Amygdala (tissue), 56 donors: ENCODE results near the gene TBL3.
"Not testable (repeated sequence)": the region's sequence is repeated elsewhere in the genome, so short reads cannot be mapped to it uniquely, and the experiment has no call there.

ENCODE experiments used
- DNase-seq, 56 donors: peaks; one replicate each; lab custom pipeline; 2025; lab: John Stamatoyannopoulos, UW

TBL3 gene

GRCh38 chr16:2009791-2010510, 38.1 kb downstream of the TBL3 start, which contains the start of gene ZNF598:
TSS of gene ZNF598 (minus strand) at chr16:2009821.
- DNase-seq = peak in 54 of 56 donors; percentile 16 to 88 (median 62)

- DNase-seq = not testable (repeated sequence)
Observed at GRCh38 chr16:2011726-2012125, 39.9 kb downstream of the TBL3 start.

GRCh38 chr16:2013527-2013926, 41.7 kb downstream of the TBL3 start:
- DNase-seq = no peak

- DNase-seq = no peak
Observed at GRCh38 chr16:2015117-2015946, 43.5 kb downstream of the TBL3 start.

GRCh38 chr16:2015947-2016208, 44.0 kb downstream of the TBL3 start:
- DNase-seq = no peak

GRCh38 chr16:2016407-2016922, 44.6 kb downstream of the TBL3 start:
- DNase-seq = no peak

GRCh38 chr16:2019518-2019920, 47.7 kb downstream of the TBL3 start, which contains the start of gene NPW:
TSS of gene NPW (plus strand) at chr16:2019785.
- DNase-seq = no peak

- no peak for DNase-seq
Observed at GRCh38 chr16:2019921-2020831, 48.3 kb downstream of the TBL3 start.

GRCh38 chr16:2022723-2023091, 50.9 kb downstream of the TBL3 start:
- no peak for DNase-seq

GRCh38 chr16:2023092-2024031, 51.5 kb downstream of the TBL3 start:
- peak; percentile 25 to 97 (median 82) for DNase-seq

- DNase-seq = no peak
Observed at GRCh38 chr16:2024032-2024420, 52.2 kb downstream of the TBL3 start.

- no peak for DNase-seq
Observed at GRCh38 chr16:2025251-2025650, 53.4 kb downstream of the TBL3 start.

- DNase-seq = no peak
Observed at GRCh38 chr16:2025878-2026460, 54.1 kb downstream of the TBL3 start.

GRCh38 chr16:2026461-2027023, 54.7 kb downstream of the TBL3 start, which contains the start of gene NHERF2:
TSS of gene NHERF2 (plus strand) at chr16:2026902. CDS start at chr16:2027006, 104 bp downstream.
- peak in 13 of 56 donors; percentile 6 to 60 (median 21) for DNase-seq

- DNase-seq = peak in 1 of 56 donors; percentile 5
Observed at GRCh38 chr16:2027024-2028010, 55.5 kb downstream of the TBL3 start.

- no peak for DNase-seq
Observed at GRCh38 chr16:2028146-2028545, 56.3 kb downstream of the TBL3 start.

GRCh38 chr16:2028620-2029220, 56.9 kb downstream of the TBL3 start:
- DNase-seq = no peak
